IPS-NIHi7 (cell line): ENCODE results near the gene ARFRP1.

Experiments
- DNase-seq: peaks from one replicate; pipeline ENCODE4 v3.0.0; 2012; ENCODE audit warnings: mixed read lengths; ENCODE audit errors: extremely low spot score

The ARFRP1 gene

GRCh38 chr20:63690898-63691710, 16.7 kb downstream of the ARFRP1 start:
- no peak for DNase-seq

- no peak for DNase-seq
These were observed 17.5 kb downstream of the ARFRP1 start for GRCh38 chr20:63690003-63690897.

GRCh38 chr20:63689046-63690002, 18.5 kb downstream of the ARFRP1 start:
- DNase-seq, result no peak

- DNase-seq, result no peak
These were observed 19.3 kb downstream of the ARFRP1 start for GRCh38 chr20:63688228-63689045.

- no peak for DNase-seq
These were observed 20.2 kb downstream of the ARFRP1 start for GRCh38 chr20:63687419-63688178.

- DNase-seq, result no peak
These were observed 21.1 kb downstream of the ARFRP1 start for GRCh38 chr20:63686492-63687321.

- DNase-seq, result no peak
These were observed 21.7 kb downstream of the ARFRP1 start for GRCh38 chr20:63686094-63686491.

- DNase-seq, result no peak
These were observed 22.3 kb downstream of the ARFRP1 start for GRCh38 chr20:63685269-63686026.

- DNase-seq, result peak; percentile 46
These were observed 25.2 kb downstream of the ARFRP1 start for GRCh38 chr20:63682384-63683139.

GRCh38 chr20:63681609-63682142, 26.1 kb downstream of the ARFRP1 start:
- no peak for DNase-seq

GRCh38 chr20:63680857-63681608, 26.7 kb downstream of the ARFRP1 start:
- no peak for DNase-seq

GRCh38 chr20:63680427-63680826, 27.3 kb downstream of the ARFRP1 start:
- DNase-seq, result no peak

GRCh38 chr20:63679799-63680305, 27.9 kb downstream of the ARFRP1 start:
- DNase-seq, result no peak

- DNase-seq, result no peak
These were observed 28.9 kb downstream of the ARFRP1 start for GRCh38 chr20:63678667-63679465.

GRCh38 chr20:63678071-63678470, 29.7 kb downstream of the ARFRP1 start:
- no peak for DNase-seq
